Calu3 (cell line): ENCODE measurements around the gene GPR148. TPM values are rescaled to one million over a fixed set of nuclear protein-coding genes. Genes with fewer than 3 reads are reported as not detected.
"Not testable (repeated sequence)": the region's sequence is repeated elsewhere in the genome, so short reads cannot be mapped to it uniquely, and the experiment has no call there.

Experiments used
- Bru-seq: library from RNA; stranded (reverse); fragments of 400-500 nt; gene quantifications from one replicate; lab custom pipeline; 2021; lab: Mats Ljungman, UMichigan
- BruChase-seq, 2 experiments: library from RNA; stranded (reverse); fragments of 400-500 nt; gene quantifications; one replicate each; lab custom pipeline; 2021; lab: Mats Ljungman, UMichigan
- BruUV-seq: library from RNA; stranded (reverse); fragments of 400-500 nt; replicated peaks from 2 replicates; lab custom pipeline; 2021; lab: Mats Ljungman, UMichigan
- CTCF ChIA-PET: fragments of 300-600 bp; sonication (Branson Sonifier 250); formaldehyde crosslinking; loops from one replicate; lab custom pipeline; 2022; ENCODE audit warnings: antibody characterized with exemption; lab: Charles Lee
- DNase-seq: peaks from one replicate; pipeline ENCODE4 v3.0.0; 2022
- H3K27ac Mint-ChIP-seq: one replicate; pipeline ENCODE4 v1.8.0; 2022; ENCODE audit warnings: mixed read lengths; ENCODE audit not compliant: unreplicated experiment
- H3K27me3 Mint-ChIP-seq: one replicate; pipeline ENCODE4 v1.8.0; 2022; ENCODE audit warnings: mixed read lengths; ENCODE audit not compliant: unreplicated experiment
- H3K36me3 Mint-ChIP-seq: one replicate; pipeline ENCODE4 v1.8.0; 2022; ENCODE audit warnings: mild to moderate bottlenecking, moderate library complexity, mixed read lengths; ENCODE audit not compliant: insufficient read depth, unreplicated experiment
- H3K4me1 Mint-ChIP-seq: one replicate; pipeline ENCODE4 v1.8.0; 2022; ENCODE audit warnings: mild to moderate bottlenecking, low read depth, mixed read lengths; ENCODE audit not compliant: unreplicated experiment
- H3K4me3 Mint-ChIP-seq: one replicate; pipeline ENCODE4 v1.8.0; 2022; ENCODE audit warnings: mild to moderate bottlenecking, low read depth, moderate library complexity, mixed read lengths; ENCODE audit not compliant: unreplicated experiment
- H3K9me3 Mint-ChIP-seq: one replicate; pipeline ENCODE4 v1.8.0; 2022; ENCODE audit warnings: low read depth, mixed read lengths; ENCODE audit not compliant: unreplicated experiment
- intact Hi-C: fragments of 100-400 bp; cut with micrococcal nuclease; formaldehyde crosslinking; loops from one replicate; pipeline ENCODE4 v1.10.0; 2022; ENCODE audit not compliant: unreplicated experiment
- long read RNA-seq: library from polyadenylated mRNA; stranded (forward); transcript quantifications from one replicate; pipeline ENCODE4 v2.0.0, GENCODE V29; 2022
- total RNA-seq: library from RNA; stranded (reverse); gene quantifications from 2 replicates; pipeline ENCODE4 v1.2.3, GENCODE V29; 2022
- TF ChIP-seq, protein P1 (sequence below): fragments of 200-600 bp; IDR thresholded peaks from one replicate; pipeline ENCODE4 v1.8.0; 2022; ENCODE audit warnings: antibody characterized with exemption; ENCODE audit not compliant: unreplicated experiment

Gene GPR148, protein sequence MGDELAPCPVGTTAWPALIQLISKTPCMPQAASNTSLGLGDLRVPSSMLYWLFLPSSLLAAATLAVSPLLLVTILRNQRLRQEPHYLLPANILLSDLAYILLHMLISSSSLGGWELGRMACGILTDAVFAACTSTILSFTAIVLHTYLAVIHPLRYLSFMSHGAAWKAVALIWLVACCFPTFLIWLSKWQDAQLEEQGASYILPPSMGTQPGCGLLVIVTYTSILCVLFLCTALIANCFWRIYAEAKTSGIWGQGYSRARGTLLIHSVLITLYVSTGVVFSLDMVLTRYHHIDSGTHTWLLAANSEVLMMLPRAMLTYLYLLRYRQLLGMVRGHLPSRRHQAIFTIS
- total RNA-seq: not detected in 2 replicates
- not detected for Bru-seq, nascent RNA
- not detected for BruChase-seq, experiment 1, labeled RNA remaining after a 6-hour chase
- BruChase-seq, experiment 2, labeled RNA remaining after a 2-hour chase: not detected
- long read RNA-seq: 0 reads

DNA sequence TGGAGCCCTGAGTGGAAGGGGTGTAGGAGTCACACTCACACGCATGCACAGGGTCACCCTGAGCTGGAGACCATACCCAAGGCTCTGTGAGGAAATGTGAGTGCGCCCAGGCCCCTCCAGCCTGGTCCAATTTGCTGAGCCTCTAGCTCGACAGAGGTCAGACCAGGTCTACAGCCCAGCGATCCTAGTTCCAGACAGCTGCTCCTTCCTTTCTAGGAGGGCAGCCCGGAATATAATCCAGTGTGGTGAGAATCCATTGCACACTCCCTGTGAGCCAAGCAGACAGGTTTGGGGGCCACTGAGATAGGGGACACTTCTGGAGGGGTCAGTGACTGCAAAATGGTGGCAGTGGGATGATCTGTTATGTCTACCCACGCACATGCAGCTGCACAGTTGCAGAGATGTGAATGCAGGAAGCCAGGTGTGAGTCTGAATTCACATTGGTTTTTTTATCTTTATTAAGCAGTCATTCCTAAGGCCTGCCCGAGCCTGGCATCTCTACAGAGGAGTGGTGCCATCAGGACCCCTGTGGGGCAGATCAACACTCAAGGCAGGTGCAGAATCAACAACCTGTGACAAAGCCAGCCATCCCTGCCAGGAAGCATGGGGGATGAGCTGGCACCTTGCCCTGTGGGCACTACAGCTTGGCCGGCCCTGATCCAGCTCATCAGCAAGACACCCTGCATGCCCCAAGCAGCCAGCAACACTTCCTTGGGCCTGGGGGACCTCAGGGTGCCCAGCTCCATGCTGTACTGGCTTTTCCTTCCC is at the start of gene GPR148:
GPR148 (plus strand) TSS at position 522 of the 768 bp plus-strand sequence; CDS start at position 604, 82 bp downstream.
- no peak for DNase-seq
- Mint-ChIP-seq H3K4me3 (peak within 1 kb of the TSS; percentile 76), H3K9me3 (no peaks in the 10 kb centered on the region), H3K27ac (peak within 1 kb of the TSS; percentile 11), H3K36me3 (peaks cover 9% of the 10 kb centered on the region), H3K4me1 (no peaks in the 10 kb centered on the region), H3K27me3 (peaks cover 32% of the 10 kb centered on the region)
- CTCF ChIA-PET: no interaction called here
- intact Hi-C loops: no loop called here
- TF ChIP-seq, protein P1, sequence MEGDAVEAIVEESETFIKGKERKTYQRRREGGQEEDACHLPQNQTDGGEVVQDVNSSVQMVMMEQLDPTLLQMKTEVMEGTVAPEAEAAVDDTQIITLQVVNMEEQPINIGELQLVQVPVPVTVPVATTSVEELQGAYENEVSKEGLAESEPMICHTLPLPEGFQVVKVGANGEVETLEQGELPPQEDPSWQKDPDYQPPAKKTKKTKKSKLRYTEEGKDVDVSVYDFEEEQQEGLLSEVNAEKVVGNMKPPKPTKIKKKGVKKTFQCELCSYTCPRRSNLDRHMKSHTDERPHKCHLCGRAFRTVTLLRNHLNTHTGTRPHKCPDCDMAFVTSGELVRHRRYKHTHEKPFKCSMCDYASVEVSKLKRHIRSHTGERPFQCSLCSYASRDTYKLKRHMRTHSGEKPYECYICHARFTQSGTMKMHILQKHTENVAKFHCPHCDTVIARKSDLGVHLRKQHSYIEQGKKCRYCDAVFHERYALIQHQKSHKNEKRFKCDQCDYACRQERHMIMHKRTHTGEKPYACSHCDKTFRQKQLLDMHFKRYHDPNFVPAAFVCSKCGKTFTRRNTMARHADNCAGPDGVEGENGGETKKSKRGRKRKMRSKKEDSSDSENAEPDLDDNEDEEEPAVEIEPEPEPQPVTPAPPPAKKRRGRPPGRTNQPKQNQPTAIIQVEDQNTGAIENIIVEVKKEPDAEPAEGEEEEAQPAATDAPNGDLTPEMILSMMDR: no peak
- BruUV-seq: no TSS peak

GRCh38 chr2:130692041-130692770 is 36.7 kb upstream of the GPR148 start:
- H3K9me3 Mint-ChIP-seq, DNase-seq, H3K4me1 Mint-ChIP-seq, H3K27ac Mint-ChIP-seq, CTCF ChIA-PET, intact Hi-C loops, BruUV-seq, H3K36me3 Mint-ChIP-seq, H3K4me3 Mint-ChIP-seq: not testable (repeated sequence)
- H3K27me3 Mint-ChIP-seq: peaks cover 12% of the 10 kb centered on the region

- H3K4me3 Mint-ChIP-seq: peak overlapping the region; percentile 33
- CTCF ChIA-PET, BruUV-seq, H3K36me3 Mint-ChIP-seq, H3K4me1 Mint-ChIP-seq, H3K9me3 Mint-ChIP-seq, intact Hi-C loops, H3K27ac Mint-ChIP-seq: not testable (repeated sequence)
- peaks cover 12% of the 10 kb centered on the region for H3K27me3 Mint-ChIP-seq
- peak; percentile 69 for DNase-seq
Observed at GRCh38 chr2:130693474-130693873, 35.4 kb upstream of the GPR148 start.

DNA sequence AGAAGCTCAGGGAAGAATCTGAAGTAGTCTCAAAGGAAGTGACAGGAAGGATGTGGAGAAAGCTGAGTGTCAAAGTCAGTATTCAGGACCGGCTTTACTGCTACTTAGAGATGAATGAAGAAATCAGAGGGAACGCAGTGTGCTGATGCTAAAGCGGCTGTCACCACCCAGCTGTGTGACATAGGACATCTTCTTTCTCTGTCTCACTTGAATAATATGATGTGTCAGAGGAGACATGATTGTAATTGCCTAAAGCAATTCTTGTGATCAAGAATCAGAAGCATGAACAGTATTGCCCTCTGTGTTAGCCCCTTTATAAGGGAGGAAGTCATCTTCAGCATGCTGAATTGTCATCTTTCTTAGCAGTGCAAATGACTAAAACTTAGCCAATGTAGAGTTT is 25.6 kb upstream of the GPR148 start:
- H3K36me3 Mint-ChIP-seq, H3K4me1 Mint-ChIP-seq, CTCF ChIA-PET, BruUV-seq, intact Hi-C loops, DNase-seq, H3K27ac Mint-ChIP-seq, H3K4me3 Mint-ChIP-seq, H3K9me3 Mint-ChIP-seq: not testable (repeated sequence)
- H3K27me3 Mint-ChIP-seq: peaks cover 24% of the 10 kb centered on the region

GRCh38 chr2:130714795-130715194 is 14.1 kb upstream of the GPR148 start:
- BruUV-seq, H3K9me3 Mint-ChIP-seq, H3K27ac Mint-ChIP-seq, H3K4me1 Mint-ChIP-seq, CTCF ChIA-PET, intact Hi-C loops, H3K4me3 Mint-ChIP-seq, H3K27me3 Mint-ChIP-seq, H3K36me3 Mint-ChIP-seq, DNase-seq: not testable (repeated sequence)
